ENCODE data around the gene KHDRBS1.

KHDRBS1 gene

GRCh38 chr1:32045772-32046171, 32.1 kb downstream of the KHDRBS1 start:
- no peak for DNase-seq (ENCODE audit: low read depth in 2 of 2)
- TF ChIP-seq, protein P1, sequence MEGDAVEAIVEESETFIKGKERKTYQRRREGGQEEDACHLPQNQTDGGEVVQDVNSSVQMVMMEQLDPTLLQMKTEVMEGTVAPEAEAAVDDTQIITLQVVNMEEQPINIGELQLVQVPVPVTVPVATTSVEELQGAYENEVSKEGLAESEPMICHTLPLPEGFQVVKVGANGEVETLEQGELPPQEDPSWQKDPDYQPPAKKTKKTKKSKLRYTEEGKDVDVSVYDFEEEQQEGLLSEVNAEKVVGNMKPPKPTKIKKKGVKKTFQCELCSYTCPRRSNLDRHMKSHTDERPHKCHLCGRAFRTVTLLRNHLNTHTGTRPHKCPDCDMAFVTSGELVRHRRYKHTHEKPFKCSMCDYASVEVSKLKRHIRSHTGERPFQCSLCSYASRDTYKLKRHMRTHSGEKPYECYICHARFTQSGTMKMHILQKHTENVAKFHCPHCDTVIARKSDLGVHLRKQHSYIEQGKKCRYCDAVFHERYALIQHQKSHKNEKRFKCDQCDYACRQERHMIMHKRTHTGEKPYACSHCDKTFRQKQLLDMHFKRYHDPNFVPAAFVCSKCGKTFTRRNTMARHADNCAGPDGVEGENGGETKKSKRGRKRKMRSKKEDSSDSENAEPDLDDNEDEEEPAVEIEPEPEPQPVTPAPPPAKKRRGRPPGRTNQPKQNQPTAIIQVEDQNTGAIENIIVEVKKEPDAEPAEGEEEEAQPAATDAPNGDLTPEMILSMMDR (IDR thresholded peaks at IDR 0.05; ENCODE audit: low read depth, low read length): no peak
- H3K4me3 ChIP-seq (replicated peaks in 1 of 2; ENCODE audit: low read depth in 2 of 2, low read length in 2 of 2): no peak overlapping the region

GRCh38 chr1:32047701-32048100, 34.0 kb downstream of the KHDRBS1 start:
- DNase-seq (ENCODE audit: low read depth in 2 of 2): no peak
- TF ChIP-seq, protein P1 (IDR thresholded peaks at IDR 0.05; ENCODE audit: low read depth, low read length): no peak
- H3K4me3 ChIP-seq (replicated peaks in 1 of 2; ENCODE audit: low read depth in 2 of 2, low read length in 2 of 2): no peak overlapping the region

- no peak for DNase-seq (ENCODE audit: low read depth in 2 of 2)
- no peak overlapping the region for H3K4me3 ChIP-seq (replicated peaks in 1 of 2; ENCODE audit: low read depth in 2 of 2, low read length in 2 of 2)
- TF ChIP-seq, protein P1 (IDR thresholded peaks at IDR 0.05; ENCODE audit: low read depth, low read length): no peak
These were observed 34.8 kb downstream of the KHDRBS1 start for GRCh38 chr1:32048440-32048839.

- H3K4me3 ChIP-seq (replicated peaks in 1 of 2; ENCODE audit: low read depth in 2 of 2, low read length in 2 of 2): no peak overlapping the region
- TF ChIP-seq, protein P1 (IDR thresholded peaks at IDR 0.05; ENCODE audit: low read depth, low read length): no peak
- DNase-seq (ENCODE audit: low read depth in 2 of 2): no peak
These were observed 38.0 kb downstream of the KHDRBS1 start for GRCh38 chr1:32051706-32052105.

DNA sequence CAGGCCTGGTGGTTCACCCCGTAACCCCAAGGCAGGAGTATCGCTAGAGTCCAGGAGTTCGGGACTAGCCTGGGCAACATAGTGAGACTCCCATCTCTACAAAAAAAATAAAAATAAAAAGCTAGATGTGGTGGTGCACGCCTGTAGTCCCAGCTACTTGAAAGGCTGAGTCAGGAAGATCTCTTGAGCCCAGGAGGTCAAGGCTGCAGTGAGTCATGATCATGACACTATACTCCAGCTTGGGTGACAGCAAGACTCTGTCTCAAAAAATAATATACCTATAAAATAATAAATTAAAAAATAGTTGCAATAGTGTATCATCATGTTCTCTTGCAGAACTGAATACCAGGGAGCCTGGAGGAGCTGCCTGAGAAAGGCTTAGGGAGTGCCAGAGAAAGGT, 39.2 kb downstream of the KHDRBS1 start:
- no peak overlapping the region for H3K4me3 ChIP-seq (replicated peaks in 1 of 2; ENCODE audit: low read depth in 2 of 2, low read length in 2 of 2)
- peak in 1 of 2 donors; percentile 64 for DNase-seq (ENCODE audit: low read depth in 2 of 2)
- TF ChIP-seq, protein P1 (IDR thresholded peaks at IDR 0.05; ENCODE audit: low read depth, low read length): no peak

DNA sequence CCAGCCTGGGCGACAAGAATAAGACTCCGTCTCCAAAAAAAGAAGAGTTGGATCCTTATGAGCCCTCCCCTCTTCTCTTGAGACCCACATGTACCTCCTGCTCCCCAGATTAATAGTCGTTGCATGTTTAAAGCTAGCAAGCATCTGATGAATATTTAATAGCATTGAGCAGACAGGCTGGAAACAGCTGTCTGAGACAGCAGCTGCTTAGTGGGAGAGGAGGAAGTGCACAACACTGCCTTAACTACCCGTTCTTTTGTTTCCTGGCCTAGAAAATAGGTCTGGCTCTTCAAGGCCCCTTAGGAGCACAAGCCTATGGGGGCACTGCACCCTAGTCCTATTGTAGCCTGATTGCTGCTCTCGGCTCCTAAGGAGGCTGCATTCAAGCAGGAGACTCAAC, 41.7 kb downstream of the KHDRBS1 start:
- DNase-seq (ENCODE audit: low read depth in 2 of 2): no peak
- TF ChIP-seq, protein P1 (IDR thresholded peaks at IDR 0.05; ENCODE audit: low read depth, low read length): no peak
- no peak overlapping the region for H3K4me3 ChIP-seq (replicated peaks in 1 of 2; ENCODE audit: low read depth in 2 of 2, low read length in 2 of 2)

DNA sequence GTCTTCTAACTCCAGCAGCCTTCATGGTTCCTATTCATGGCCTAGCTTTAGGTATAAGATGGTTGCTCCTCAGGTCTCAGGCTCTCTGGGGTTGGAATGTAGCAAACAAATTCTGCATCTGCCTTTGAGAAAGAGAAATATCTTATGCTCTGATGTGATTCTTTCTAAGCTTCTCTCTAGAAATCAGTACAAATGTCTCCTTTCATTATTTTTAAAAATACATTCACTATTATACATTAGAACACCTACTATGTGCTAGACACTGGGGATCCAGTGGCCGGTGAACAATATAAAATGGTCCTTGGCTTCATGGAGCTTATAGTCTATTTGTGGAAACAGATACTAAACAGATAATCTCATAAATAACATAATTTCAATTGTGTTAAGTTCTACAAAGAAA, 42.9 kb downstream of the KHDRBS1 start:
- no peak for DNase-seq (ENCODE audit: low read depth in 2 of 2)
- TF ChIP-seq, protein P1 (IDR thresholded peaks at IDR 0.05; ENCODE audit: low read depth, low read length): no peak
- H3K4me3 ChIP-seq (replicated peaks in 1 of 2; ENCODE audit: low read depth in 2 of 2, low read length in 2 of 2): no peak overlapping the region
